ENCODE measurements around the gene TIPARP. TPM values are rescaled to one million over a fixed set of nuclear protein-coding genes. Genes with fewer than 3 reads are reported as not detected.

TIPARP gene
- total RNA-seq, 2 donors from 2014 or later, result 126 to 180 TPM

DNA sequence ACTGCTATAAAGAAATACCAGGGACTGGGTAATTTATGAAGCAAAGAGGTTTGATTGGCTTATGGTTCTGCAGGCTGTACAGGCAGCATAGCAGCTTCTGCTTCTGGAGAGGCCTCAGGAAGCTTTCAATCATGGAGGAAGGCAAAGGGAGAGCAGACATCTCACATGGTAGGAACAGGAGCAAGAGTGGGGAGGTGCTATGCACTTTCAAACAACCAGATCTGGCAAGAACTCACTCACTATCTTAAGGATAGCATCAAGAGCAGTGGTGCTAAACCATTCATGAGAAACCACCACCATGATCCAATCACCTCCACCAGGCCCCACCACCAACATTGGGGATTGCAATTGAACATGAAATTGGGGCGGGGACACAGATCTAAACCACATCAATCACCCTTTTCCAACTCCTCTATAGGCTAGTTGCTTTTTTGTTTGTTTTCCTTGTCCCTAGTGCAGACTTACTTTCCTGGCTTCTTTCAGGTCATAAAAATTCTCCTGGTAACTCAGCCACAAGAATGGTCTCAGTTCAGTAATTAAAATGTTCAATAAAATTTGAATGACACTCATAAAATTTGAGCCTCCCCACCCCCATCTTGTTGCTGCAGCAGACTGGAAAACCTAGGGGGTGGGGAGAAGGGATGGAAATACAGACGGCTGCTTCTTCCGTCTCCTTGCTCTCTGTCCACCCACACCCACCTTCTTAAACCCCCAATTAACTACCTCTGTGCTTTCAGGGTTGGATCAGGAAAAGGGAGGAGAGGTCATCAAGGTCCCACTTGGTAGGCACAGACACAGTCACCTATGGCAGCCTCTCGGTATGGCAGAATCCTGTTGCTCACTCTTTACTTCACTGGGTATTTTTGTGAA lies 16.3 kb upstream of the TIPARP start:
- H3K4me3 Mint-ChIP-seq, result no peak overlapping the region
- no peak for DNase-seq
- no peak for ATAC-seq
- H3K9me3 ChIP-seq (ENCODE audit: control insufficient read depth, low read length, poor library complexity, severe bottlenecking), result no peaks in the 10 kb centered on the region
- H3K27ac Mint-ChIP-seq, result no peak overlapping the region
- H3K36me3 Mint-ChIP-seq (ENCODE audit: low read depth), result peaks cover 7% of the 10 kb centered on the region
- H3K27me3 Mint-ChIP-seq, result no peaks in the 10 kb centered on the region
- H3K4me1 Mint-ChIP-seq, result peaks cover 5% of the 10 kb centered on the region

DNA sequence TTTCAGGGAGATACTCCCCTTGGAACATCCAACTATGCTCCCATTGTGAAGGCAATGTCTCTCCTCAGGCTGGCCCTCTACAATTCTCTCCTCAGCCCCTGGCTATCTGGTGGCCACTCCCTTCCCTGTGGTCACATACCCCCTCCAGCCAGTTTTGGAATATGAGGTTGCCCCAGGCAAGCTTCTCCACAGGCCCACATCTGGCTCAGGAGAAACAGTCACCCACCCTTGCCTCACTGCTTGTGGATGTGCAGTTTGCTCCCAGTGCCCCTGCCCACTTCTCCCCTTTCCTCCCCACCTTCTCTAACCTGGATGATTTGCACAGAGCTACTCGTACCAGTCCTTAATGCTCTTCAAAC lies 15.7 kb upstream of the TIPARP start:
- Mint-ChIP-seq H3K36me3 (ENCODE audit: low read depth) (peaks cover 7% of the 10 kb centered on the region), H3K4me3 (no peak overlapping the region), H3K27me3 (no peaks in the 10 kb centered on the region), H3K27ac (no peak overlapping the region), H3K4me1 (peaks cover 7% of the 10 kb centered on the region)
- DNase-seq (no peak), ATAC-seq (no peak)
- H3K9me3 ChIP-seq (ENCODE audit: control insufficient read depth, low read length, poor library complexity, severe bottlenecking), result no peaks in the 10 kb centered on the region

DNA sequence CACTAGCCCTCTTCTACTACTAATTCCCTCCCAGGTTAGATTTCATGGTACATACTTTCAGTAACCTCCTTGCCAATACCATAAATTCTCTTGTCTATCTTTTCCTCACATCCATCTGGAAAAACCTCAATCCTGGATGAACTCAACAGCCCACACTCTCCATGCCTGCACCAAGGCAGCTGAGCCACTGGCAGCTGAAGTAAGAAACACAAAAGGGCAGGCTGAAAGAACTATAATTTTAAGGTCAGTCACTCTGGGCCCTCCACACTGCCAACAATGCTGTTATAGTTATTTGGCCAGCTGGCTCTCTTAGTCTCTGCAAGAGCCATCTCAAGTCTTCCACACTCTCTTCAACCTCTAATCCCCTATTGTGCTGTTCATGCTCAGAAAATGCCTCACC lies 15.1 kb upstream of the TIPARP start:
- no peak for DNase-seq

DNA sequence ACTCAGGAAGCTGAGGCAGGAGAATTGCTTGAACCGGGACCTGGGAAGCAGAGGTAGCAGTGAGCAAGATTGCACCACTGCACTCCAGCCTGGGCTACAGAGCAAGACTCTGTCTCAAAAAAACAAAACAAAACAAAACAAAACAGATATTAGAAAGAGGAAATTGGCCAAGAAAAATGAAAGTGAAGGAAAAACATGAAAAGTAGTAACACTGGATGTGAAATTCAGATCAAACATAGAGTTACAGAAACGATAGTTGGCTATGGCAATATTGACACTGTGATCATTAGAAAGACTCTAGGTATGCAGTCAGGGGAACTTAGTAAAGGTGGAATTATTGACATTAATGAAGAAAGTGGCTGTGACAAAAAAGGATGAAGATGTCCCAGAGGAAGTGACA lies 13.2 kb upstream of the TIPARP start:
- no peak for DNase-seq
- H3K4me1 Mint-ChIP-seq, result peaks cover 25% of the 10 kb centered on the region
- H3K27ac Mint-ChIP-seq, result no peak overlapping the region
- no peak overlapping the region for H3K4me3 Mint-ChIP-seq
- H3K36me3 Mint-ChIP-seq (ENCODE audit: low read depth), result peaks cover 2% of the 10 kb centered on the region
- no peaks in the 10 kb centered on the region for H3K9me3 ChIP-seq (ENCODE audit: control insufficient read depth, low read length, poor library complexity, severe bottlenecking)
- no peaks in the 10 kb centered on the region for H3K27me3 Mint-ChIP-seq
- no peak for ATAC-seq

More for the DNA sequence above, 15.1 kb upstream of the TIPARP start:
- Mint-ChIP-seq H3K27ac (no peak overlapping the region), H3K27me3 (no peaks in the 10 kb centered on the region), H3K36me3 (ENCODE audit: low read depth) (peaks cover 7% of the 10 kb centered on the region), H3K4me1 (peaks cover 11% of the 10 kb centered on the region), H3K4me3 (no peak overlapping the region)
- no peak for ATAC-seq
- no peaks in the 10 kb centered on the region for H3K9me3 ChIP-seq (ENCODE audit: control insufficient read depth, low read length, poor library complexity, severe bottlenecking)

GRCh38 chr3:156664011-156664830 lies 10.2 kb upstream of the TIPARP start:
- H3K27me3 Mint-ChIP-seq, result no peaks in the 10 kb centered on the region
- ATAC-seq (peak; percentile 23), DNase-seq (no peak)
- H3K9me3 ChIP-seq (ENCODE audit: control insufficient read depth, low read length, poor library complexity, severe bottlenecking), result no peaks in the 10 kb centered on the region
- peak overlapping the region; percentile 72 for H3K27ac Mint-ChIP-seq
- H3K36me3 Mint-ChIP-seq (ENCODE audit: low read depth), result peaks cover 2% of the 10 kb centered on the region
- H3K4me1 Mint-ChIP-seq, result peaks cover 40% of the 10 kb centered on the region
- H3K4me3 Mint-ChIP-seq, result peak overlapping the region; percentile 76

GRCh38 chr3:156664831-156665178 lies 9.6 kb upstream of the TIPARP start:
- DNase-seq (no peak), ATAC-seq (peak; percentile 79)
- Mint-ChIP-seq H3K4me1 (peaks cover 40% of the 10 kb centered on the region), H3K36me3 (ENCODE audit: low read depth) (peaks cover 2% of the 10 kb centered on the region), H3K27ac (peak overlapping the region; percentile 72), H3K27me3 (no peaks in the 10 kb centered on the region), H3K4me3 (peak overlapping the region; percentile 76)
- no peaks in the 10 kb centered on the region for H3K9me3 ChIP-seq (ENCODE audit: control insufficient read depth, low read length, poor library complexity, severe bottlenecking)

DNA sequence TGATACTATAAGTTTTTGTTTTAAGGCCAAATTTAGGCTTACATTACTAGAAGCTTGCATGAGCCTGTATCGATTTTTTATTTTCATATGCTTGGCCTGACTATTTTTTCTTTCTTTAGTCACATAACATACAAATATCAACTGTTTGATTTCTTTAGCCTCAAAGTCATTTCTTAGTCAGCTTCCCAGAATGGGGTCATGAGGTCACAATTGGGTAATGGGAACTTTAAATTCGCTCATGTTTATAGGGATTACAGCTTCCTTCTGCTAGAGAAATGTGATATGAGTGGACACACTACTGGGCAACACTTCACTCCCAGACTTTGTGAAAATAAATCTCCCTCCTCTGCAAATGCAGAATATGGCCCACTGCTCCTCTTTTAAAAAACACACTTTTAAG lies 9.1 kb upstream of the TIPARP start:
- peak overlapping the region; percentile 76 for H3K4me3 Mint-ChIP-seq
- peaks cover 40% of the 10 kb centered on the region for H3K4me1 Mint-ChIP-seq

DNA sequence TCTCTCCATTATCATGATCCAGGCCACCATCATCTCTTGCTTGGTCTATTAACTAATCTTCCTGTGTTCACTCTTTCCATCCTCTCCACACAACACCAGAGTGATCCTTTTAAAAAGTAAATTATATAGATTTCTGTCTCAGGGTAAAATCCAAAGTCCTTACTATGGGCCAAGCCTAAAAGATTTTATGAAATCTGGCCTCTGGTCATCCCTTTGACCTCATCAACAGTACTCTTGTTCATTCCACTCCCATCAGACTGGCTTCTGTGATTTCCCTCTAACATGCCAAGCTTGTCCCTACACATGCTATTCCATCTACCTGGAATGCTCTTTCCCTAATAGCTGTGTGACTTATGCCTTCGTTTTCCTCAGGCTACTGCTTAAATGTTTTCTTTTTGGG lies 8.3 kb upstream of the TIPARP start:
- ATAC-seq, result no peak
- peaks cover 2% of the 10 kb centered on the region for H3K36me3 Mint-ChIP-seq (ENCODE audit: low read depth)
- DNase-seq, result no peak
- no peaks in the 10 kb centered on the region for H3K27me3 Mint-ChIP-seq
- H3K27ac Mint-ChIP-seq, result peak overlapping the region; percentile 72
- H3K9me3 ChIP-seq (ENCODE audit: control insufficient read depth, low read length, poor library complexity, severe bottlenecking), result no peaks in the 10 kb centered on the region
- H3K4me1 Mint-ChIP-seq, result peaks cover 39% of the 10 kb centered on the region
- no peak overlapping the region for H3K4me3 Mint-ChIP-seq

More for the DNA sequence above, 9.1 kb upstream of the TIPARP start:
- Mint-ChIP-seq H3K27ac (peak overlapping the region; percentile 72), H3K36me3 (ENCODE audit: low read depth) (peaks cover 2% of the 10 kb centered on the region), H3K27me3 (no peaks in the 10 kb centered on the region)
- no peaks in the 10 kb centered on the region for H3K9me3 ChIP-seq (ENCODE audit: control insufficient read depth, low read length, poor library complexity, severe bottlenecking)
- ATAC-seq (peak; percentile 29), DNase-seq (no peak)

DNA sequence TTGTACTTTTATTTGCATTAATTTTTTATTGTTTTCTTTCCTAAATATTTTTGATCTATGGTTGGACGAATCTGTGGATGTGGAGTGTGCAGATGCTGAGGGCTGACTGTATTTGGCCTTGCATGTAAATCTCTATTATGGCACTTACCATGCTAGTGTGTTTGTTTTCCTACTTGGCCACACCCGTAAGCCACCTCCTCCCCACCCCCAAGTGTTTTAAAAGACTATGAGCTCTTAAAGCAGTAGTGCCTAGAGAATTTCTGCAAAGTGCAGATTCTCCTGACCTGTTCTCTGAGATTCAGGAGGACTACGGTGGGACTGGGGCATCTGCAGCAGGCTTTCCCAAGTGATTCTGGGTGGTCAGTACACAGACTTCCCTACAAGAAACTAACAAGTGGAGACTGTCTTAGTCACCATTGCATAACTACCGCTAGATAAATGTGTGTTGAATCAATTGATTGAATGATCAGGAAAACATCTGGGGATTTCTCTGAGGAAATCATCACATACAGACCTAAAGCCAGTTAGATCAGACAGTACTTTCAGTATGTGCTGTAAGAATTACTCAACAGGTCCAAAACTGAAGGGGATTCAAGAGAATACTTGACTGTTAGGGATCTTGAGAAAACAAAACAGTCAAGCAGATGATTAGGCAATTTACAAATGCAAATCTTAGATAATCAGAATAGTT lies 6.2 kb upstream of the TIPARP start:
- DNase-seq (no peak), ATAC-seq (peak; percentile 45)
- Mint-ChIP-seq H3K36me3 (ENCODE audit: low read depth) (no peaks in the 10 kb centered on the region), H3K4me3 (peak overlapping the region; percentile 69), H3K27me3 (no peaks in the 10 kb centered on the region), H3K4me1 (peaks cover 40% of the 10 kb centered on the region), H3K27ac (no peak overlapping the region)
- no peaks in the 10 kb centered on the region for H3K9me3 ChIP-seq (ENCODE audit: control insufficient read depth, low read length, poor library complexity, severe bottlenecking)

GRCh38 chr3:156670077-156670476 lies 4.3 kb upstream of the TIPARP start:
- DNase-seq (no peak), ATAC-seq (no peak)
- Mint-ChIP-seq H3K36me3 (ENCODE audit: low read depth) (no peaks in the 10 kb centered on the region), H3K4me1 (peaks cover 34% of the 10 kb centered on the region), H3K27ac (no peak overlapping the region), H3K4me3 (no peak overlapping the region), H3K27me3 (no peaks in the 10 kb centered on the region)
- H3K9me3 ChIP-seq (ENCODE audit: control insufficient read depth, low read length, poor library complexity, severe bottlenecking), result no peaks in the 10 kb centered on the region

GRCh38 chr3:156670652-156671051 lies 3.7 kb upstream of the TIPARP start:
- peaks cover 31% of the 10 kb centered on the region for H3K4me1 Mint-ChIP-seq
- H3K27me3 Mint-ChIP-seq, result no peaks in the 10 kb centered on the region
- H3K36me3 Mint-ChIP-seq (ENCODE audit: low read depth), result no peaks in the 10 kb centered on the region

GRCh38 chr3:156673732-156674045 lies 701 bp upstream of the TIPARP start:
- Mint-ChIP-seq H3K27ac (peak overlapping the region; percentile 94), H3K36me3 (ENCODE audit: low read depth) (peaks cover 4% of the 10 kb centered on the region), H3K4me1 (peaks cover 39% of the 10 kb centered on the region), H3K27me3 (no peaks in the 10 kb centered on the region), H3K4me3 (peak overlapping the region; percentile 96)
- H3K9me3 ChIP-seq (ENCODE audit: control insufficient read depth, low read length, poor library complexity, severe bottlenecking), result no peaks in the 10 kb centered on the region
- no peak for DNase-seq
- no peak for ATAC-seq

More at GRCh38 chr3:156670652-156671051, 3.7 kb upstream of the TIPARP start:
- no peak for ATAC-seq
- no peak for DNase-seq
- no peaks in the 10 kb centered on the region for H3K9me3 ChIP-seq (ENCODE audit: control insufficient read depth, low read length, poor library complexity, severe bottlenecking)
- H3K27ac Mint-ChIP-seq, result no peak overlapping the region
- no peak overlapping the region for H3K4me3 Mint-ChIP-seq
